Measurements from ENCODE around the gene CYP46A1.

The CYP46A1 gene

DNA sequence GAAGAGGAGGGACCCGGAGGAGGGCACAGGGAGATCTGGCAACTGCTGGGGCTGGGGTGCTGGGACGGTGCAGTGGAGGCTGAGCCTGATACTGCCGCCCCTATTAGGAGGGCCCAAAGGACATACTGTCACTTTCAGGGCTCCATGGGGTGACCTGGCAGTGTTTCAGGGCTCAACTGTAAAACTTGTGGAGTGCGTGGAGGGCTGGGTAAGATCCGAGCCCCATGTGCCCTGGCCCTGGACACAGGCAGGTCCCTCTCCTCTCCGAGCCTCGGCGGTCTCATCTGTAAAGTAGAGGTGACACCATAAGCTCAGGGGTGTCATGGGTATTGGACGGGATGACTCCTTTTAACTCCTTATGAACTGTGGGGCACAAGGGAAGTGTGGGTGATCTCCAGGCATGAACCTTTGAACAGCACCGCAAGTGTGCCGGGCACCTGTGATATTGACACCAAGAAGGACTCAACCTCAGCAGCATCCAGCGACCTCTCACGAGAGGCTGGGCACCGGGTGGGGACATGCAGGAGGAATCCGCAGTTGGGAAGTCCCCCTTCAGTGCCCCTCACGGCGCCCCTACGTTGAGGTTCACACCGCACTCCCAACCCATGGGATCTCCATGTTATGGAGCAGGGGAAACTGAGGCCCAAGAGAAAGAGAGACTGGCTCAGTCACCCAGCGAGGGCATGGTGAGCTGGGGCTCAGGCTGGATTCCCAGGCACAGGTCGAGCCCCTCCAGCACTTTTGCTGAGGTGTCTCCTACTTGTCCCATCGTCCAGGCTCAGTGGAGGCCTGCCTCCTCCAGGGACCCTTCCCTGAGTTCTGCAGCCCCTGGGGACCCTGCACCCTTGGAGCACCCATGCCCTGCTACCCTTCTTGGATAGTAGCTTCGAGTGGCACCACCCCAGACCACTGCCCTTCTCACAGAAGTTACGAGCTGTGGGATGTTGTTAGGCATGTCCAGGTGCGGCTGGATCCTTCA is 58.7 kb downstream of the CYP46A1 start:
- DNase-seq (ENCODE audit: extremely low read depth, insufficient read length) = no peak
- no peak overlapping the region for H3K4me3 ChIP-seq (replicated peaks; ENCODE audit: low read depth, low read length)
- H3K36me3 ChIP-seq (ENCODE audit: control insufficient read depth, insufficient read depth, low read length) = no peaks in the 10 kb centered on the region
- peaks cover 1% of the 10 kb centered on the region; the same call in 1 of the 2 replicates for H3K27me3 ChIP-seq (replicated peaks; ENCODE audit: control insufficient read depth, insufficient read depth, low read length)
- TF ChIP-seq, protein P1, sequence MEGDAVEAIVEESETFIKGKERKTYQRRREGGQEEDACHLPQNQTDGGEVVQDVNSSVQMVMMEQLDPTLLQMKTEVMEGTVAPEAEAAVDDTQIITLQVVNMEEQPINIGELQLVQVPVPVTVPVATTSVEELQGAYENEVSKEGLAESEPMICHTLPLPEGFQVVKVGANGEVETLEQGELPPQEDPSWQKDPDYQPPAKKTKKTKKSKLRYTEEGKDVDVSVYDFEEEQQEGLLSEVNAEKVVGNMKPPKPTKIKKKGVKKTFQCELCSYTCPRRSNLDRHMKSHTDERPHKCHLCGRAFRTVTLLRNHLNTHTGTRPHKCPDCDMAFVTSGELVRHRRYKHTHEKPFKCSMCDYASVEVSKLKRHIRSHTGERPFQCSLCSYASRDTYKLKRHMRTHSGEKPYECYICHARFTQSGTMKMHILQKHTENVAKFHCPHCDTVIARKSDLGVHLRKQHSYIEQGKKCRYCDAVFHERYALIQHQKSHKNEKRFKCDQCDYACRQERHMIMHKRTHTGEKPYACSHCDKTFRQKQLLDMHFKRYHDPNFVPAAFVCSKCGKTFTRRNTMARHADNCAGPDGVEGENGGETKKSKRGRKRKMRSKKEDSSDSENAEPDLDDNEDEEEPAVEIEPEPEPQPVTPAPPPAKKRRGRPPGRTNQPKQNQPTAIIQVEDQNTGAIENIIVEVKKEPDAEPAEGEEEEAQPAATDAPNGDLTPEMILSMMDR (IDR thresholded peaks at IDR 0.05; ENCODE audit: insufficient read depth, low read length, poor library complexity, severe bottlenecking) = no peak

GRCh38 chr14:99744199-99744872 is 60.2 kb downstream of the CYP46A1 start:
- TF ChIP-seq, protein P1 (IDR thresholded peaks at IDR 0.05; ENCODE audit: insufficient read depth, low read length, poor library complexity, severe bottlenecking) = no peak
- Histone ChIP-seq H3K27me3 (replicated peaks; ENCODE audit: control insufficient read depth, insufficient read depth, low read length) (peaks cover 1% of the 10 kb centered on the region), H3K36me3 (ENCODE audit: control insufficient read depth, insufficient read depth, low read length) (no peaks in the 10 kb centered on the region), H3K4me3 (replicated peaks; ENCODE audit: low read depth, low read length) (no peak overlapping the region)
- DNase-seq (ENCODE audit: extremely low read depth, insufficient read length) = no peak

- no peak for DNase-seq (ENCODE audit: extremely low read depth, insufficient read length)
- H3K4me3 ChIP-seq (replicated peaks; ENCODE audit: low read depth, low read length) = no peak overlapping the region
- TF ChIP-seq, protein P1 (IDR thresholded peaks at IDR 0.05; ENCODE audit: insufficient read depth, low read length, poor library complexity, severe bottlenecking) = no peak
- no peaks in the 10 kb centered on the region for H3K36me3 ChIP-seq (ENCODE audit: control insufficient read depth, insufficient read depth, low read length)
- H3K27me3 ChIP-seq (replicated peaks; ENCODE audit: control insufficient read depth, insufficient read depth, low read length) = peaks cover 1% of the 10 kb centered on the region
These were observed 60.8 kb downstream of the CYP46A1 start for GRCh38 chr14:99744873-99745224.

- H3K4me3 ChIP-seq (replicated peaks; ENCODE audit: low read depth, low read length) = no peak overlapping the region
- peaks cover 1% of the 10 kb centered on the region for H3K27me3 ChIP-seq (replicated peaks; ENCODE audit: control insufficient read depth, insufficient read depth, low read length)
- TF ChIP-seq, protein P1 (IDR thresholded peaks at IDR 0.05; ENCODE audit: insufficient read depth, low read length, poor library complexity, severe bottlenecking) = no peak
- DNase-seq (ENCODE audit: extremely low read depth, insufficient read length) = no peak
- no peaks in the 10 kb centered on the region for H3K36me3 ChIP-seq (ENCODE audit: control insufficient read depth, insufficient read depth, low read length)
These were observed 61.3 kb downstream of the CYP46A1 start for GRCh38 chr14:99745307-99745951.

- no peak for DNase-seq (ENCODE audit: extremely low read depth, insufficient read length)
- H3K36me3 ChIP-seq (ENCODE audit: control insufficient read depth, insufficient read depth, low read length) = no peaks in the 10 kb centered on the region
- H3K27me3 ChIP-seq (replicated peaks; ENCODE audit: control insufficient read depth, insufficient read depth, low read length) = peaks cover 1% of the 10 kb centered on the region
- TF ChIP-seq, protein P1 (IDR thresholded peaks at IDR 0.05; ENCODE audit: insufficient read depth, low read length, poor library complexity, severe bottlenecking) = no peak
- no peak overlapping the region for H3K4me3 ChIP-seq (replicated peaks; ENCODE audit: low read depth, low read length)
These were observed 63.1 kb downstream of the CYP46A1 start for GRCh38 chr14:99747167-99747566.

All from GM06990 (cell line).